WTC11 (cell line): ENCODE data around the gene IL34.

Experiments used
- CREB1 ChIP-seq: sonication (generic); formaldehyde crosslinking; IDR thresholded peaks from 2 replicates; pipeline ENCODE4 v1.8.0; 2023; ENCODE audit warnings: mild to moderate bottlenecking, missing genetic modification reagents
- ESRRA ChIP-seq: sonication (generic); formaldehyde crosslinking; IDR thresholded peaks from 2 replicates; pipeline ENCODE4 v1.8.1; 2022; ENCODE audit warnings: mild to moderate bottlenecking, missing genetic modification reagents, borderline replicate concordance
- NR2C2 ChIP-seq: sonication (generic); formaldehyde crosslinking; IDR thresholded peaks from 2 replicates; pipeline ENCODE4 v1.8.0; 2022; ENCODE audit warnings: mild to moderate bottlenecking, missing genetic modification reagents
- OVOL2 ChIP-seq: fragments of 250-450 bp; sonication (Bioruptor Pico); IDR thresholded peaks from 2 replicates; pipeline ENCODE4 v1.9.0; 2021; ENCODE audit warnings: mild to moderate bottlenecking, borderline replicate concordance
- SOX15 ChIP-seq: fragments of 250-450 bp; sonication (Bioruptor Pico); IDR thresholded peaks from 2 replicates; pipeline ENCODE4 v1.9.0; 2021; ENCODE audit warnings: mild to moderate bottlenecking
- ZBTB21 ChIP-seq: sonication (generic); formaldehyde crosslinking; IDR thresholded peaks from 2 replicates; pipeline ENCODE4 v1.8.1; 2023; ENCODE audit warnings: mild to moderate bottlenecking, missing genetic modification reagents, borderline replicate concordance
- TF ChIP-seq, protein P1 (sequence below): fragments of 200-600 bp; IDR thresholded peaks from 2 replicates; pipeline ENCODE4 v1.8.0; 2022; ENCODE audit warnings: antibody characterized with exemption
- TF ChIP-seq, protein P2 (sequence below): sonication (generic); formaldehyde crosslinking; conservative IDR thresholded peaks from 2 replicates; pipeline ENCODE4 v1.8.1; 2023; ENCODE audit warnings: mild to moderate bottlenecking, low read depth, missing genetic modification reagents, moderate library complexity
- TF ChIP-seq, protein P3 (sequence below): sonication (generic); formaldehyde crosslinking; conservative IDR thresholded peaks from 2 replicates; pipeline ENCODE4 v1.8.1; 2022; ENCODE audit warnings: mild to moderate bottlenecking, missing genetic modification reagents
- TF ChIP-seq, protein P4 (sequence below): sonication (generic); formaldehyde crosslinking; IDR thresholded peaks from 2 replicates; pipeline ENCODE4 v1.8.1; 2022; ENCODE audit warnings: mild to moderate bottlenecking, moderate library complexity, missing genetic modification reagents
- TF ChIP-seq, protein P5 (sequence below): sonication (generic); formaldehyde crosslinking; IDR thresholded peaks from 2 replicates; pipeline ENCODE4 v1.8.1; 2022; ENCODE audit warnings: low read depth, missing genetic modification reagents, borderline replicate concordance
- TF ChIP-seq, protein P6 (sequence below): sonication (generic); formaldehyde crosslinking; IDR thresholded peaks from 2 replicates; pipeline ENCODE4 v1.8.0; 2022; ENCODE audit warnings: mild to moderate bottlenecking, missing genetic modification reagents
- TF ChIP-seq, protein P7 (sequence below): sonication (generic); formaldehyde crosslinking; IDR thresholded peaks from 2 replicates; pipeline ENCODE4 v1.8.1; 2022; ENCODE audit warnings: missing genetic modification reagents, borderline replicate concordance

DNA sequence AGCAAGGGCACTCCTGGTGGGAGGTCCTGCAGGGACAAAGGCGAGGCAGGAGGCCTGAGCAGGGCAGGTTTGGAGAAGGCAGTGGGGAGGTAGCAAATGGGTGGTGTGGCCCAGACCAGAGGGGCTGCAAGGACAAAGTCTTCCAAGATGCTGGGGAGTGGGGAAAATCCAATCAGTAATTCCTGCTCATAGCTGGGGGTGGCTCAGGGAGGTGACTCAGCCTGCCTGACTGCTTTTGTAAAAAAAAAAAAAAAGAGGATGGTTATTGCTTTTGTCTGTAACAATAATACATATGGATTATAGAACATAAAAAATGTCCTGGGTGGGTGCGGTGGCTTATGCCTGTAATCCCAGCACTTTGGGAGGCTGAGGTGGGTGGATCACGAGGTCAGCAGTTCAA lies 5.2 kb downstream of the IL34 start:
- TF ChIP-seq, protein P1, sequence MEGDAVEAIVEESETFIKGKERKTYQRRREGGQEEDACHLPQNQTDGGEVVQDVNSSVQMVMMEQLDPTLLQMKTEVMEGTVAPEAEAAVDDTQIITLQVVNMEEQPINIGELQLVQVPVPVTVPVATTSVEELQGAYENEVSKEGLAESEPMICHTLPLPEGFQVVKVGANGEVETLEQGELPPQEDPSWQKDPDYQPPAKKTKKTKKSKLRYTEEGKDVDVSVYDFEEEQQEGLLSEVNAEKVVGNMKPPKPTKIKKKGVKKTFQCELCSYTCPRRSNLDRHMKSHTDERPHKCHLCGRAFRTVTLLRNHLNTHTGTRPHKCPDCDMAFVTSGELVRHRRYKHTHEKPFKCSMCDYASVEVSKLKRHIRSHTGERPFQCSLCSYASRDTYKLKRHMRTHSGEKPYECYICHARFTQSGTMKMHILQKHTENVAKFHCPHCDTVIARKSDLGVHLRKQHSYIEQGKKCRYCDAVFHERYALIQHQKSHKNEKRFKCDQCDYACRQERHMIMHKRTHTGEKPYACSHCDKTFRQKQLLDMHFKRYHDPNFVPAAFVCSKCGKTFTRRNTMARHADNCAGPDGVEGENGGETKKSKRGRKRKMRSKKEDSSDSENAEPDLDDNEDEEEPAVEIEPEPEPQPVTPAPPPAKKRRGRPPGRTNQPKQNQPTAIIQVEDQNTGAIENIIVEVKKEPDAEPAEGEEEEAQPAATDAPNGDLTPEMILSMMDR: no peak
- TF ChIP-seq, protein P2, sequence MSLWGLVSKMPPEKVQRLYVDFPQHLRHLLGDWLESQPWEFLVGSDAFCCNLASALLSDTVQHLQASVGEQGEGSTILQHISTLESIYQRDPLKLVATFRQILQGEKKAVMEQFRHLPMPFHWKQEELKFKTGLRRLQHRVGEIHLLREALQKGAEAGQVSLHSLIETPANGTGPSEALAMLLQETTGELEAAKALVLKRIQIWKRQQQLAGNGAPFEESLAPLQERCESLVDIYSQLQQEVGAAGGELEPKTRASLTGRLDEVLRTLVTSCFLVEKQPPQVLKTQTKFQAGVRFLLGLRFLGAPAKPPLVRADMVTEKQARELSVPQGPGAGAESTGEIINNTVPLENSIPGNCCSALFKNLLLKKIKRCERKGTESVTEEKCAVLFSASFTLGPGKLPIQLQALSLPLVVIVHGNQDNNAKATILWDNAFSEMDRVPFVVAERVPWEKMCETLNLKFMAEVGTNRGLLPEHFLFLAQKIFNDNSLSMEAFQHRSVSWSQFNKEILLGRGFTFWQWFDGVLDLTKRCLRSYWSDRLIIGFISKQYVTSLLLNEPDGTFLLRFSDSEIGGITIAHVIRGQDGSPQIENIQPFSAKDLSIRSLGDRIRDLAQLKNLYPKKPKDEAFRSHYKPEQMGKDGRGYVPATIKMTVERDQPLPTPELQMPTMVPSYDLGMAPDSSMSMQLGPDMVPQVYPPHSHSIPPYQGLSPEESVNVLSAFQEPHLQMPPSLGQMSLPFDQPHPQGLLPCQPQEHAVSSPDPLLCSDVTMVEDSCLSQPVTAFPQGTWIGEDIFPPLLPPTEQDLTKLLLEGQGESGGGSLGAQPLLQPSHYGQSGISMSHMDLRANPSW: no peak
- TF ChIP-seq ZBTB21 (CRISPR knock-in tag) (no peak), SOX15 (CRISPR knock-in tag) (no peak), NR2C2 (no peak), OVOL2 (no peak), CREB1 (CRISPR knock-in tag) (no peak), ESRRA (CRISPR knock-in tag) (no peak)
- TF ChIP-seq, protein P3, sequence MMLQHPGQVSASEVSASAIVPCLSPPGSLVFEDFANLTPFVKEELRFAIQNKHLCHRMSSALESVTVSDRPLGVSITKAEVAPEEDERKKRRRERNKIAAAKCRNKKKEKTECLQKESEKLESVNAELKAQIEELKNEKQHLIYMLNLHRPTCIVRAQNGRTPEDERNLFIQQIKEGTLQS: no peak
- TF ChIP-seq, protein P4, sequence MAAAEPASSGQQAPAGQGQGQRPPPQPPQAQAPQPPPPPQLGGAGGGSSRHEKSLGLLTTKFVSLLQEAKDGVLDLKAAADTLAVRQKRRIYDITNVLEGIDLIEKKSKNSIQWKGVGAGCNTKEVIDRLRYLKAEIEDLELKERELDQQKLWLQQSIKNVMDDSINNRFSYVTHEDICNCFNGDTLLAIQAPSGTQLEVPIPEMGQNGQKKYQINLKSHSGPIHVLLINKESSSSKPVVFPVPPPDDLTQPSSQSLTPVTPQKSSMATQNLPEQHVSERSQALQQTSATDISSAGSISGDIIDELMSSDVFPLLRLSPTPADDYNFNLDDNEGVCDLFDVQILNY (CRISPR knock-in tag): no peak
- TF ChIP-seq, protein P5, sequence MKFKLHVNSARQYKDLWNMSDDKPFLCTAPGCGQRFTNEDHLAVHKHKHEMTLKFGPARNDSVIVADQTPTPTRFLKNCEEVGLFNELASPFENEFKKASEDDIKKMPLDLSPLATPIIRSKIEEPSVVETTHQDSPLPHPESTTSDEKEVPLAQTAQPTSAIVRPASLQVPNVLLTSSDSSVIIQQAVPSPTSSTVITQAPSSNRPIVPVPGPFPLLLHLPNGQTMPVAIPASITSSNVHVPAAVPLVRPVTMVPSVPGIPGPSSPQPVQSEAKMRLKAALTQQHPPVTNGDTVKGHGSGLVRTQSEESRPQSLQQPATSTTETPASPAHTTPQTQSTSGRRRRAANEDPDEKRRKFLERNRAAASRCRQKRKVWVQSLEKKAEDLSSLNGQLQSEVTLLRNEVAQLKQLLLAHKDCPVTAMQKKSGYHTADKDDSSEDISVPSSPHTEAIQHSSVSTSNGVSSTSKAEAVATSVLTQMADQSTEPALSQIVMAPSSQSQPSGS (CRISPR knock-in tag): no peak
- TF ChIP-seq, protein P6, sequence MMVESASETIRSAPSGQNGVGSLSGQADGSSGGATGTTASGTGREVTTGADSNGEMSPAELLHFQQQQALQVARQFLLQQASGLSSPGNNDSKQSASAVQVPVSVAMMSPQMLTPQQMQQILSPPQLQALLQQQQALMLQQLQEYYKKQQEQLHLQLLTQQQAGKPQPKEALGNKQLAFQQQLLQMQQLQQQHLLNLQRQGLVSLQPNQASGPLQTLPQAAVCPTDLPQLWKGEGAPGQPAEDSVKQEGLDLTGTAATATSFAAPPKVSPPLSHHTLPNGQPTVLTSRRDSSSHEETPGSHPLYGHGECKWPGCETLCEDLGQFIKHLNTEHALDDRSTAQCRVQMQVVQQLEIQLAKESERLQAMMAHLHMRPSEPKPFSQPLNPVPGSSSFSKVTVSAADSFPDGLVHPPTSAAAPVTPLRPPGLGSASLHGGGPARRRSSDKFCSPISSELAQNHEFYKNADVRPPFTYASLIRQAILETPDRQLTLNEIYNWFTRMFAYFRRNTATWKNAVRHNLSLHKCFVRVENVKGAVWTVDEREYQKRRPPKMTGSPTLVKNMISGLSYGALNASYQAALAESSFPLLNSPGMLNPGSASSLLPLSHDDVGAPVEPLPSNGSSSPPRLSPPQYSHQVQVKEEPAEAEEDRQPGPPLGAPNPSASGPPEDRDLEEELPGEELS: no peak
- TF ChIP-seq, protein P7, sequence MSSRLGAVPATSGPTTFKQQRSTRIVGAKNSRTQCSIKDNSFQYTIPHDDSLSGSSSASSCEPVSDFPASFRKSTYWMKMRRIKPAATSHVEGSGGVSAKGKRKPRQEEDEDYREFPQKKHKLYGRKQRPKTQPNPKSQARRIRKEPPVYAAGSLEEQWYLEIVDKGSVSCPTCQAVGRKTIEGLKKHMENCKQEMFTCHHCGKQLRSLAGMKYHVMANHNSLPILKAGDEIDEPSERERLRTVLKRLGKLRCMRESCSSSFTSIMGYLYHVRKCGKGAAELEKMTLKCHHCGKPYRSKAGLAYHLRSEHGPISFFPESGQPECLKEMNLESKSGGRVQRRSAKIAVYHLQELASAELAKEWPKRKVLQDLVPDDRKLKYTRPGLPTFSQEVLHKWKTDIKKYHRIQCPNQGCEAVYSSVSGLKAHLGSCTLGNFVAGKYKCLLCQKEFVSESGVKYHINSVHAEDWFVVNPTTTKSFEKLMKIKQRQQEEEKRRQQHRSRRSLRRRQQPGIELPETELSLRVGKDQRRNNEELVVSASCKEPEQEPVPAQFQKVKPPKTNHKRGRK: no peak
